Liver (tissue), 9 donors: Measurements from ENCODE around the gene R3HDM1. TPM values are rescaled to one million over a fixed set of nuclear protein-coding genes. Genes with fewer than 3 reads are reported as not detected.

Experiments used
- DNase-seq: peaks from one replicate; pipeline ENCODE4 v3.0.0-alpha.2; 2017; ENCODE audit warnings: low spot score
- H3K27ac ChIP-seq, 2 donors: one replicate each; pipeline ENCODE4 v1.7.0; 2013; ENCODE audit warnings: inconsistent platforms in 2 of 2, low read length in 2 of 2, control low read depth in 1 of 2, low read depth in 1 of 2, mild to moderate bottlenecking in 1 of 2
- H3K27me3 ChIP-seq, 4 donors: one replicate each; pipeline versions ENCODE4 v1.6.1 to v1.7.0; 2013; ENCODE audit warnings: low read length in 3 of 4, inconsistent platforms in 1 of 4, mild to moderate bottlenecking in 1 of 4, moderate library complexity in 1 of 4; ENCODE audit not compliant: control insufficient read depth in 4 of 4, insufficient read depth in 4 of 4
- H3K36me3 ChIP-seq, 4 donors: one replicate each; pipeline versions ENCODE4 v1.6.1 to v1.7.0; 2013; ENCODE audit warnings: low read length in 3 of 4, mild to moderate bottlenecking in 3 of 4, low read depth in 1 of 4, moderate library complexity in 1 of 4; ENCODE audit not compliant: control insufficient read depth in 4 of 4, insufficient read depth in 3 of 4
- H3K4me1 ChIP-seq, 4 donors: one replicate each; pipeline versions ENCODE4 v1.6.1 to v1.7.0; 2013; ENCODE audit warnings: low read length in 3 of 4, mild to moderate bottlenecking in 3 of 4, moderate library complexity in 1 of 4; ENCODE audit not compliant: control insufficient read depth in 4 of 4, insufficient read depth in 4 of 4
- H3K4me3 ChIP-seq, 3 donors: one replicate each; pipeline versions ENCODE4 v1.6.1 to v1.7.0; 2013; ENCODE audit warnings: low read length in 3 of 3, control low read depth in 1 of 3, low read depth in 1 of 3, mild to moderate bottlenecking in 1 of 3
- H3K9ac ChIP-seq, 2 donors: one replicate each; pipeline ENCODE4 v1.7.0; 2013; ENCODE audit warnings: low read length in 2 of 2, mild to moderate bottlenecking in 2 of 2, moderate library complexity in 2 of 2, control low read depth in 1 of 2, low read depth in 1 of 2
- H3K9me3 ChIP-seq, 4 donors: one replicate each; pipeline versions ENCODE4 v1.6.1 to v1.7.0; 2013; ENCODE audit warnings: low read length in 3 of 4; ENCODE audit not compliant: control insufficient read depth in 4 of 4
- EGR1 ChIP-seq, 2 donors: IDR thresholded peaks; 2 replicates each; pipeline ENCODE4 v1.6.1; 2016 to 2018; ENCODE audit warnings: antibody characterized with exemption in 2 of 2, low read depth in 2 of 2
- FOXA1 ChIP-seq: IDR thresholded peaks from 2 replicates; pipeline ENCODE4 v1.6.1; 2016; ENCODE audit warnings: antibody characterized with exemption
- FOXA2 ChIP-seq: IDR thresholded peaks from 2 replicates; pipeline ENCODE4 v1.6.1; 2016; ENCODE audit warnings: antibody characterized with exemption
- HNF4A ChIP-seq, 2 donors: conservative IDR thresholded peaks; 2 replicates each; pipeline ENCODE4 v1.6.1; 2016; ENCODE audit warnings: antibody characterized with exemption in 2 of 2, mild to moderate bottlenecking in 2 of 2
- HNF4G ChIP-seq: IDR thresholded peaks from 2 replicates; pipeline ENCODE4 v1.6.1; 2016; ENCODE audit warnings: antibody characterized with exemption
- JUND ChIP-seq, 2 donors: IDR thresholded peaks; 2 replicates each; pipeline ENCODE4 v1.6.1; 2016; ENCODE audit warnings: antibody characterized with exemption in 2 of 2
- NR2F2 ChIP-seq: IDR thresholded peaks from 2 replicates; pipeline ENCODE4 v1.6.1; 2016; ENCODE audit warnings: antibody characterized with exemption
- RAD21 ChIP-seq, 2 donors: IDR thresholded peaks; 2 replicates each; pipeline ENCODE4 v1.6.1; 2016; ENCODE audit warnings: antibody characterized with exemption in 2 of 2, mild to moderate bottlenecking in 2 of 2
- RXRA ChIP-seq, 2 donors: IDR thresholded peaks; 2 replicates each; pipeline ENCODE4 v1.6.1; 2017 to 2018; ENCODE audit warnings: antibody characterized with exemption in 2 of 2, mild to moderate bottlenecking in 1 of 2
- SP1 ChIP-seq: IDR thresholded peaks from 2 replicates; pipeline ENCODE4 v1.6.1; 2018; ENCODE audit warnings: antibody characterized with exemption, mild to moderate bottlenecking
- WGBS: extraction: QIAGEN DNeasy Blood & Tissue Kit; methylation state at CpG from one replicate; pipeline ENCODE4 v1.1.7; 2013; 5-methylcytosine and 5-hydroxymethylcytosine counted together
- polyA plus RNA-seq, 2 donors: library from polyadenylated mRNA; stranded (reverse) in 1 of 2; unstranded in 1 of 2; fragments of 200-250 nt in 1 of 2; fragments of >200 nt in 1 of 2; fragmentation: Nextera tagmentation in 1 of 2; extraction: Ambion mirVana in 1 of 2; gene quantifications; one replicate each; pipeline versions ENCODE4 v1.2.1 to v1.2.3, GENCODE V29; 2013 to 2015
- total RNA-seq, 2 donors: library from RNA; depleted of rRNA; stranded (reverse); fragments of >200 nt; gene quantifications; one replicate each; pipeline ENCODE4 v1.2.3, GENCODE V29; 2014
- TF ChIP-seq, protein P1 (sequence below): IDR thresholded peaks from 2 replicates; pipeline ENCODE4 v1.6.1; 2016; ENCODE audit warnings: antibody characterized with exemption
- TF ChIP-seq, protein P2 (sequence below): IDR thresholded peaks from 2 replicates; pipeline ENCODE4 v1.6.1; 2016; ENCODE audit warnings: antibody characterized with exemption
- TF ChIP-seq, protein P3 (sequence below): IDR thresholded peaks from 2 replicates; pipeline ENCODE4 v1.6.1; 2016; ENCODE audit warnings: antibody characterized with exemption, mild to moderate bottlenecking
- TF ChIP-seq, protein P4 (sequence below): IDR thresholded peaks from 2 replicates; pipeline ENCODE4 v1.6.1; 2016; ENCODE audit warnings: antibody characterized with exemption
- donor health status: healthy.
- donor health status: healthy.
- donor health status: healthy.
- donor health status: healthy.
- donor health status: healthy.

The R3HDM1 gene
- total and polyA plus RNA-seq, 4 donors, result 6.0 to 10.0 (median 8.8) TPM

DNA sequence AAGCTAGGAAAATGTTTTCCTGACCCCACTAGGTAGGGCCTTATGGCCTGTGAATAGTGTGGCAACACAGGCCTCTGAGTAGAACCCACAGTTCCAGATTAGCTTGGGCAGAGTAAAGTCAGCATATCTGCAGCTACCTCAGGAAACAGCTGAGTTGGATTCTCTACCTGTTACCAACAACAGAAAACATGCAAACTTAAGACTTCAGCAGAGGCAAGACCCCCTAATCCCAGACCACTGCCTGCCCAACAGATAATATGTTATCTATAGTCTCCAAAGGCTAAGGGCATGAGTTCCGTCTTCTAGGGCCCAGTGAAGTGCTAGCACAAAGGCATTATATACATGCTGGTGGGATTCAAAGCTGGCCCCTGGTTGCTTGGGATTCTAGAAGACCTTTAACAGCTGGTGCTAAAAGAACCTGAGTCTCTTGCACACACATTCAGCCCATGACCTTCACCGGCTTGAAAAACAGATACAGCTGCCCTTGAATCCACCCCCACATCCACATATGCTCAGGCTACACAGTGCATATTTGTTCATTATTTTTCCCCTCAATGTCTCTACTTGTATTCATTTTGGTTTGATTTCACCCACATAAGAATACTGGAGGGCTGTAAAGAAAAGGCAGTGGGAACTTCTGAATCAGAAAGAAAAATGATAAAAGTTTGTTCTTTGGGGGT lies 196.9 kb downstream of the R3HDM1 start:
- no peaks in the 10 kb centered on the region for H3K4me1 ChIP-seq
- H3K27me3 ChIP-seq, result no peaks in the 10 kb centered on the region
- whole genome bisulfite sequencing, result 87% methylated on average over 2 of the region's 2 CpGs
- TF ChIP-seq RXRA (IDR thresholded peaks at IDR 0.05), result no peak
- TF ChIP-seq RAD21 (IDR thresholded peaks at IDR 0.05), result no peak
- no peak overlapping the region for H3K27ac ChIP-seq
- no peak overlapping the region for H3K4me3 ChIP-seq
- DNase-seq, result no peak
- no peaks in the 10 kb centered on the region for H3K9me3 ChIP-seq
- H3K36me3 ChIP-seq, result peaks cover 2 to 19% (median 6%) of the 10 kb centered on the region in 4 donors
- H3K9ac ChIP-seq, result no peak overlapping the region

DNA sequence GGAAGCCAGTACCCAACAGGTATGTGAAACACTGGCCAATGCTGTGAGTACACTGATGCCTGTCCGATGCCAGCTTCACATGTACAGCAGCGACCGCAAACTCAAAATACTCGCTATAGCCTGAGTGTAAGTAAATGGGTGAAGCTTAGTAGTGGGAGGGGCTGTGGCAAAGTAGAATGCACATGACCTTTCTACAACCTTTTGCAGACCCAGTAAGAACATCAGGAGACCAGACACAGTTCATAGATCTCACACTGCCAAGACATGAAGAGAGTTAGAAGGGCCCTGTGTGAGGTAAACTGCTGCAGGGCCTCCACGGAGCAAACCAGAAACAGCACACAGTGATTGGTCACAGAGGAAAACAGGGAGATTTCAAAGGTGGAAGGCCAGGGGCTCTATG lies 201.3 kb downstream of the R3HDM1 start:
- no peak overlapping the region for H3K4me3 ChIP-seq
- no peaks in the 10 kb centered on the region for H3K9me3 ChIP-seq
- H3K27me3 ChIP-seq, result no peaks in the 10 kb centered on the region
- H3K27ac ChIP-seq, result no peak overlapping the region
- 95% methylated on average over 5 of the region's 5 CpGs for WGBS
- H3K36me3 ChIP-seq, result no peaks in the 10 kb centered on the region
- no peak for DNase-seq
- no peaks in the 10 kb centered on the region for H3K4me1 ChIP-seq
- no peak overlapping the region for H3K9ac ChIP-seq
- no peak for TF ChIP-seq JUND (IDR thresholded peaks at IDR 0.05)
- no peak for TF ChIP-seq HNF4A (conservative IDR thresholded peaks at IDR 0.05)
- no peak for TF ChIP-seq EGR1 (IDR thresholded peaks at IDR 0.05; ENCODE audit: low read depth in 2 of 2)
- TF ChIP-seq NR2F2, result no peak
- TF ChIP-seq, protein P1, sequence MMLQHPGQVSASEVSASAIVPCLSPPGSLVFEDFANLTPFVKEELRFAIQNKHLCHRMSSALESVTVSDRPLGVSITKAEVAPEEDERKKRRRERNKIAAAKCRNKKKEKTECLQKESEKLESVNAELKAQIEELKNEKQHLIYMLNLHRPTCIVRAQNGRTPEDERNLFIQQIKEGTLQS, result no peak
- no peak for TF ChIP-seq RAD21 (IDR thresholded peaks at IDR 0.05)
- no peak for TF ChIP-seq FOXA2
- TF ChIP-seq, protein P2, sequence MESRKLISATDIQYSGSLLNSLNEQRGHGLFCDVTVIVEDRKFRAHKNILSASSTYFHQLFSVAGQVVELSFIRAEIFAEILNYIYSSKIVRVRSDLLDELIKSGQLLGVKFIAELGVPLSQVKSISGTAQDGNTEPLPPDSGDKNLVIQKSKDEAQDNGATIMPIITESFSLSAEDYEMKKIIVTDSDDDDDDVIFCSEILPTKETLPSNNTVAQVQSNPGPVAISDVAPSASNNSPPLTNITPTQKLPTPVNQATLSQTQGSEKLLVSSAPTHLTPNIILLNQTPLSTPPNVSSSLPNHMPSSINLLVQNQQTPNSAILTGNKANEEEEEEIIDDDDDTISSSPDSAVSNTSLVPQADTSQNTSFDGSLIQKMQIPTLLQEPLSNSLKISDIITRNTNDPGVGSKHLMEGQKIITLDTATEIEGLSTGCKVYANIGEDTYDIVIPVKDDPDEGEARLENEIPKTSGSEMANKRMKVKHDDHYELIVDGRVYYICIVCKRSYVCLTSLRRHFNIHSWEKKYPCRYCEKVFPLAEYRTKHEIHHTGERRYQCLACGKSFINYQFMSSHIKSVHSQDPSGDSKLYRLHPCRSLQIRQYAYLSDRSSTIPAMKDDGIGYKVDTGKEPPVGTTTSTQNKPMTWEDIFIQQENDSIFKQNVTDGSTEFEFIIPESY, result no peak
- TF ChIP-seq HNF4G, result no peak
- TF ChIP-seq FOXA1, result no peak
- TF ChIP-seq, protein P3, sequence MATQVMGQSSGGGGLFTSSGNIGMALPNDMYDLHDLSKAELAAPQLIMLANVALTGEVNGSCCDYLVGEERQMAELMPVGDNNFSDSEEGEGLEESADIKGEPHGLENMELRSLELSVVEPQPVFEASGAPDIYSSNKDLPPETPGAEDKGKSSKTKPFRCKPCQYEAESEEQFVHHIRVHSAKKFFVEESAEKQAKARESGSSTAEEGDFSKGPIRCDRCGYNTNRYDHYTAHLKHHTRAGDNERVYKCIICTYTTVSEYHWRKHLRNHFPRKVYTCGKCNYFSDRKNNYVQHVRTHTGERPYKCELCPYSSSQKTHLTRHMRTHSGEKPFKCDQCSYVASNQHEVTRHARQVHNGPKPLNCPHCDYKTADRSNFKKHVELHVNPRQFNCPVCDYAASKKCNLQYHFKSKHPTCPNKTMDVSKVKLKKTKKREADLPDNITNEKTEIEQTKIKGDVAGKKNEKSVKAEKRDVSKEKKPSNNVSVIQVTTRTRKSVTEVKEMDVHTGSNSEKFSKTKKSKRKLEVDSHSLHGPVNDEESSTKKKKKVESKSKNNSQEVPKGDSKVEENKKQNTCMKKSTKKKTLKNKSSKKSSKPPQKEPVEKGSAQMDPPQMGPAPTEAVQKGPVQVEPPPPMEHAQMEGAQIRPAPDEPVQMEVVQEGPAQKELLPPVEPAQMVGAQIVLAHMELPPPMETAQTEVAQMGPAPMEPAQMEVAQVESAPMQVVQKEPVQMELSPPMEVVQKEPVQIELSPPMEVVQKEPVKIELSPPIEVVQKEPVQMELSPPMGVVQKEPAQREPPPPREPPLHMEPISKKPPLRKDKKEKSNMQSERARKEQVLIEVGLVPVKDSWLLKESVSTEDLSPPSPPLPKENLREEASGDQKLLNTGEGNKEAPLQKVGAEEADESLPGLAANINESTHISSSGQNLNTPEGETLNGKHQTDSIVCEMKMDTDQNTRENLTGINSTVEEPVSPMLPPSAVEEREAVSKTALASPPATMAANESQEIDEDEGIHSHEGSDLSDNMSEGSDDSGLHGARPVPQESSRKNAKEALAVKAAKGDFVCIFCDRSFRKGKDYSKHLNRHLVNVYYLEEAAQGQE, result no peak
- no peak for TF ChIP-seq SP1
- TF ChIP-seq, protein P4, sequence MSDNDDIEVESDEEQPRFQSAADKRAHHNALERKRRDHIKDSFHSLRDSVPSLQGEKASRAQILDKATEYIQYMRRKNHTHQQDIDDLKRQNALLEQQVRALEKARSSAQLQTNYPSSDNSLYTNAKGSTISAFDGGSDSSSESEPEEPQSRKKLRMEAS, result no peak
- no peak for TF ChIP-seq RXRA (IDR thresholded peaks at IDR 0.05)
